T-helper 2 cell treated with Interferon-gamma antibody and Interleukin-4, amounts not matched to agents 100 ng/mL and 5 ng/mL, for 36 hours (primary cell): ENCODE measurements around the gene SPECC1L. TPM values are rescaled to one million over a fixed set of nuclear protein-coding genes. Genes with fewer than 3 reads are reported as not detected.

Experiments used
- intact Hi-C: fragments of 100-400 bp; cut with micrococcal nuclease; formaldehyde crosslinking; loops from one replicate; pipeline ENCODE4 v1.15.1; 2023
- total RNA-seq: library from RNA; stranded (reverse); gene quantifications from 2 replicates; pipeline ENCODE4 v1.2.3, GENCODE V29; 2022

Gene SPECC1L
- total RNA-seq, 1 donor from 2014 or later: 40.4 TPM

DNA sequence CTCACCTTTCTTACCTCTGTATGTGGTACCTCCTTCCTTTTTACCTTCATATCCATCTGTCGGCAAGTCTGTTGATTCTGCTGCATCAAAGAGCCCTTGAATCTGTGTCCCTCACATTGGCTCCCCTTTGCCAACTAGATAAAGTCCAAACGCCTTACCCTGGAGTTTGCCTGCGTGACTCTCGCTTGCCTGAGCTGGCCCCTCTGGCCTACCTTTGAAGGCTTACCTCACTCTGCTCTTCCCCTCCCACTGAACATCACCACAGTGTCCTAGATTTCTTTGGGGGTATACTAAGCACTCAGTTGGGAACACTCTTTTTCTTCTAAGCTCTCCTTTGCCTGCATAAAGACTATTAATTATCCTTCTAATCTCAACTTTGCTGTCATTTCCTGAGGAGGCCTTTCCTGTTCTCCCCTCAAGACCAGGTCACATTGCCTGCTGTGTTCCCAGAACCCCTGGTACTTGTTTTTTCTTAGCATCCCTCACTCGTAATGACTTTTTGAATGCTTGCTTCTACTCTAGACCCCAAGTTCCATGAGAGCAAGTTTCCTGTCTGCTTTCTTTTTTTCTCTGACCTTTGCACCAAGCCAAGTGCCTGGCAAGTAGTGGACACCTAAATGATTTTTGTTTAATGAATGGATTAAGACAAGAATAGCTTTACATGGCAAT, 89.0 kb downstream of the SPECC1L start:
- intact Hi-C loops: no loop called here

- intact Hi-C loops: no loop called here
These were observed 91.5 kb downstream of the SPECC1L start for GRCh38 chr22:24361976-24362646.

DNA sequence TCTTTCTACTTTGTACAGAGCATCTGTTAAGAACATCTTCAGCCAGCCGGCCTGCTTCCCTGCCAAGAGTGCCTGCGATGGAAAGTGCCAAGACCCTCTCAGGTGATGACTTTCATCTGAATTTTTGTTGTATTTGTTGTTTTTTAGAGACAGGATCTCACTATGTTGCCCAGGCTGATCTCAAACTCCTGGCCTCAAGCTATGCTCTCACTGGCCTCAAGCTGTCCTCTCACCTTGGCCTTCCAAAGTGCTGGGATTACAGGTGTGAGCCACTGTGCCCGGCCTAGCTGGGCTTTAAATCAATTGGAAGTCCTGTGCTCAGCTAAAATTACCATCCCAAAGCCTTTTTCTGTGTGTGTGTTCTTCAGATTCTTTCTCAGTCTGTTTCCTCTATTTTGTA, 92.6 kb downstream of the SPECC1L start:
- intact Hi-C loops: no loop called here

DNA sequence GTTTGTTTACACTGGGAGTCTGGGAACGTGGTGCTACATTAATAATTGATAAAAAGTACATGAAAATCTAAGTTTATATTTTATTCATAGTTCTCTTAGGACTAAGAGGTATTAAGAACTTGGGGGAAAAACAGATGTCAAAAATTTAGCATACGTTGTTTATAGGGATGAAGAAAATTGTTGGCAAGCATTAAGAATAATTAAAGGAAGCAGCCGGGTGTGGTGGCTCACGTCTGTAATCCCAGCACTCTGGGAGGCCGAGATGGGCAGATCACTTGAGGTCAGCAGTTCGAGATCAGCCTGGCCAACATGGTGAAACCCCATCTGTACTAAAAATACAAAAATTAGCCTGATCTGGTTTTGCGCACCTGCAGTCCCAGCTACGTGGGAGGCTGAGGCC, 96.1 kb downstream of the SPECC1L start:
- intact Hi-C loops: no loop called here

DNA sequence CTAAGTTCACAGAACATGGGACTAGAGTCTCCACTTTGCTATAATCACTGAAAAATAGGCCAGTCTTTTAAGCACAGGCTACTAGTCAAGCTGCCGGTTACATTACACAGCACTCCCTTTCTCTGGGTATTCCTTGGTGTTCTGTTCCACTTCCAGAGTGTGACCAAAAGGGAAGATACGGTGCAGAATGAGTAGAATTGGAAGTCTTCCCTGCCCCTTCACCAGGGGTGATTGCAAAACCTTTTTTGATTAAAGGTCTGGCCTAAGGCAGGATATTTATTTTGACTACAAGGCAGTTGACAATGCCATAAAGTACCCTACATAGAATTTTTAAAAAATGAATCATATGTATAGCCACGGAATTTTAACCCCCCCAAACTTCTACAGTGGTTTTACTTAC, 97.2 kb downstream of the SPECC1L start:
- intact Hi-C loops: no loop called here

- intact Hi-C loops: no loop called here
These were observed 99.8 kb downstream of the SPECC1L start for GRCh38 chr22:24370401-24370800.

DNA sequence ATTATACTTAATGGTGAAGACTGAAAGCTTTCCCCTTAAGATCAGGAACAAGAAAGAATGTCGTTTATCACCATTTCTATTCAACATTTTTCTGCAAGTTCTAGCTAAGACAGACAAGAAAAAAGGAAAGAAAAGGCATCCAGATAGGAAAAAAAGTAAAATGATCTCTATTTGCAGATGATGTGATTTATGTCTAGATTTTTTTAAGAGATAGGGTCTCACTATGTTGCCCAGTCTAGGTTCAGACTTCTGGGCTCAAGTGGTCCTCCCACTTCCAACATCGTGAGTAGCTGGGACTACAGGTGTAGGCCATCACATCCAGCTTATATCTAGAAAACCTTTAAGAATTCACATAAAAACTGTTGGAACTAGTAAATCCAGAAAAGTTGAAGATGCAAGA, 105.4 kb downstream of the SPECC1L start:
- intact Hi-C loops: no loop called here

- intact Hi-C loops: no loop called here
These were observed 106.0 kb downstream of the SPECC1L start for GRCh38 chr22:24376586-24376985.

- intact Hi-C loops: no loop called here
These were observed 108.9 kb downstream of the SPECC1L start for GRCh38 chr22:24379536-24379935.

GRCh38 chr22:24380220-24380904, 109.7 kb downstream of the SPECC1L start:
- intact Hi-C loops: no loop called here

DNA sequence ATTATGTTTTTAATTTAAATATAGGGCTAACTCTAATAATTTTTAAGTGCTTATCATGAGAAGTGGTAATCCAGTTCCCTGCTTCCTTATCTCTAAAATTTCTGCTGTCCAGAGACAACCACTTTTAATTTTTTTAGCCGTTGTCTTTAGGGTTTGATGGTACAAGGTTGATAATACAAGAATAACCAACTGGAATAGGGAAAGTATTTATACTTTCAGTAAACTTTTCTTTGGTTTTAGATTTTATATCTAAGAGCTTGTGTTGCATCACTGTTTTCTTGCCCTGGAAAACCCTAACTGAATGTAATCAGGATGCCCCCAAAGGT, 110.2 kb downstream of the SPECC1L start:
- intact Hi-C loops: no loop called here

- intact Hi-C loops: no loop called here
These were observed 112.4 kb downstream of the SPECC1L start for GRCh38 chr22:24383061-24383460.

GRCh38 chr22:24384131-24384530, 113.5 kb downstream of the SPECC1L start:
- intact Hi-C loops: no loop called here

DNA sequence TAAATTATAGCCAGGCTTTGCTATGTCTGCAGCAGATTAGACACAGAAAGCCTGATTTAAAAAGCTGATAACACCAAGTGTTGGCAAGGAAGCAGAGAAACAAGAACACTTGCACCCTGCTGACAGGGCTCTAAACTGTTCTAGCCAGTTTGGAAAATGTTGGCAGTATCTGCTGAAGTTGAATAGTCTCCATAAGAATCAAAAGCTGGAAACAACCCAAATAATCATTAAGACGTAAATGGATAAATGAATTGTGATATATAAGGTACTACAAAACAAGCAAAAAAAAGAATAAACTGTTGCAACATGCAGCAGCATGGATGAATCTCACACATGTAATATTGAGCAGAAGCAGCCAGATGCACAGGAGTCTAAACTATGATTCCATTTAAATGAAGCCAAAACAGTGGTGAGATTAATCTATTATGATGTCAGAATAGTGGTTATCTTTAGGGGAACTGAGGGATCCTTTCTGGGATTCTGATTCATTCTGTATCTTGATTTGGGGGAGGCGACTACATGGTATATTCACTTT, 116.4 kb downstream of the SPECC1L start:
- intact Hi-C loops: no loop called here

GRCh38 chr22:24389680-24390079, 119.0 kb downstream of the SPECC1L start:
- intact Hi-C loops: no loop called here

DNA sequence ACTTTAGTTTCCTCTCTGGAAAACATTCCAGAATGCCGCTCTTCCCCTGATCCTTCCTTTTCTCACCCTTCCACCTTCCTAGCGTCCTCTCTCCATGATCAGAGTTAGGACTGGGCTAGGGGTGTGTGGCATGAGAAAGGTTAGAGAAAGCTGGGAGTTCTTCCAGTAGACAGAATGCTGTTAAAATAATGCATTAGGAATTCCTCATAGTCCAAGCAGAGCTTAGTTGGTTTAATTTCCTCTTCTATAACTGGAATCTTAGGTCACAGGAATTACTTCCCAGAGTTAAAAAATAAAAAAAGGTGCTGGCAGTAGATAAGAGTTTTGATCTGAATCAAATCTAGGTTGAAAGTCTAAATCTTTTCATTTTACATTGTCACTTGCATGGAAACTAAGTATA, 119.5 kb downstream of the SPECC1L start:
- intact Hi-C loops: no loop called here

DNA sequence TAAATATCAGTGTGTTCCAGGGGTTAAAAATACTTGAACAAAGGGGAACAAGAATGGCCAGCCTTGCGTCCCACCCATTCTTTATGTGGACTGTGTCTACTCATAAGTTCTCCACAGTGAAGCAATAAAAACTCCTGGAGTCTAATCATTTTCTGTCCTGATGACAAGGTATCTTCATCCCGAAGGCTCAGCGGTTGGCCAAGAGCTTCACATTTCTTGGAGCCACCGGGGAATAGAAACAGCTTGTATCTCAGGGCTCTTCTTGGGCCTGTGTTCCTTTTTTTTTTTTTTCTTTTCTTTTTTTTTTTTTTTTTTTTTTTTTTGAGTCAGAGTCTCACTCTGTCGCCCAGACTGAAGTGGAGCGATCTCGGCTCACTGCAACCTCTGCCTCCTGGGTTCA, 119.9 kb downstream of the SPECC1L start:
- intact Hi-C loops: no loop called here

DNA sequence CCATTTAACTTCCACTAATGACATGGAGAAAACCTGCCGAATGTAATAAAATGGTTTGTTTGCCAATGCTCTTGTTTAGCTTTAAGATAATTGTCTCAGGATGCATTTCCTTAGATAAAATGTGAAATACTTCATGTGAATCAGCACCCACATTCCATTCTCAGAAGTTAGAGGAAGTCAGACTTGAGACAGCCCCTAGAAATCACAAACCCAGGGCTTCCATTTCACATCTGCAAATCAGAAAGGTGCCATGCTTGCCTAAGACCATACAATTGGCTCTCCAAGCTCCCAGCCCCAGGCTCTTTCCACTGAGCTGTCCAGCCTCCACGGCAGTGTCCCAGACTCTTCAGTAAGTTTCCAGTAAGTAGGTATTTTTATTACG, 121.2 kb downstream of the SPECC1L start:
- intact Hi-C loops: no loop called here

DNA sequence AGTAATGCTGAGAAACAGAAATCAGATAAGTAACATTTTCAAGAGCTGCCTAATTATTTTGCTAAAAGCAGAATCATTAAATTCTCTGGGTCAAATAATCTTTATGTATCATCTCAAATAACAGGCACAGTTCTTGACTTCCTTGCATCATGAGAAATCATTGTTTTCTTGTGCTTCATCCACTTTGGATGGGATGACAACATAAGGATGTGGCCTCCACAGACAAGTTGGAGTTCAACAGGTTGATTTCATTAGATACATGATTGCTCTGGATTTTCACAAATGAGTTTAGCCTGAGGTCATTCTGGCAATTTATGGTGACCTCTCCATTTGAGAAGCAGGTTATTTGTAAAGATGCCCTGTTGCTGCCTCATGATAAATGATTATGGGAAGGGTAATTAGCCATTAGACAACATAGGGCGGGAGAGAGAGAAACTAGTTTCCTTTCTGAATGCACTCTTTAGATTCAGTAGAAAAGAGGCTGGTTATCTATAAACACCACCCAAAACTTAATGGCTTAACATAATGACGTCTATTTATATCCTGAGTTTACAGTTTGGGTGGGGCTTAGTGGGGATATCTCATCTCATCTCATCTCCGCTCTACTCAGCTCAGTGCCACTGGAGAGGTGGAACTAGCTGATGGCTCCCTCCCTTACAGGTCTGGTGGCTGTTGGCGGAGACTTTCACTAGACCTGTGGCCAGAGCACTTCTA, 121.7 kb downstream of the SPECC1L start:
- intact Hi-C loops: no loop called here

GRCh38 chr22:24393012-24393559, 122.5 kb downstream of the SPECC1L start:
- intact Hi-C loops: no loop called here

GRCh38 chr22:24393848-24394247, 123.2 kb downstream of the SPECC1L start:
- intact Hi-C loops: no loop called here

DNA sequence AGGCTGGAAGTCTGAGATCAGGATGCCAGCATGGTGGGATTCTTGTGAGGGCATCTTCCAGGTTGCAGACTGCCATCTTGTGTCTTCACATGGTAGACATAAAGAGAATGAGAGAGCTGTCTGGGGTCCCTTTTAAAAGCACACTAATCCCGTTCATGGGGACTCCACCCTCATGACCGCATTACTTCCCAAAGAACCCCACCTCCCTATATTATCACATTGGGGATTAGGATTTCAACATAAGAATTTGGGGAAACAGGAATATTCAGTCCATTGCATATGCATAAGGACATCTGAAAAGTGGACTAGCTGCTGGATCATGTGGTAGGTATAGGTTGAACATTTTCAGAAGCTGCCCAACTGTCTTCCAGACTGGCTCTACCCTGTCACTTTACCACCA, 123.6 kb downstream of the SPECC1L start:
- intact Hi-C loops: no loop called here
